HG02798 (cell line): ENCODE results near the gene RHBDL3.
"Not testable (repeated sequence)": the region's sequence is repeated elsewhere in the genome, so short reads cannot be mapped to it uniquely, and the experiment has no call there.

Experiments
- ATAC-seq: cut with Tn5 transposase; IDR thresholded peaks from one replicate; pipeline ENCODE4 v1.9.1; 2021; ENCODE audit warnings: mild to moderate bottlenecking; ENCODE audit not compliant: unreplicated experiment, poor library complexity

Gene RHBDL3

GRCh38 chr17:32352734-32353133, 87.1 kb downstream of the RHBDL3 start:
- not testable (repeated sequence) for ATAC-seq

GRCh38 chr17:32355649-32356377, 90.2 kb downstream of the RHBDL3 start:
- no peak for ATAC-seq

- ATAC-seq: no peak
These were observed 90.7 kb downstream of the RHBDL3 start for GRCh38 chr17:32356378-32356743.

GRCh38 chr17:32356750-32357149, 91.1 kb downstream of the RHBDL3 start:
- no peak for ATAC-seq

GRCh38 chr17:32357615-32358014, 92.0 kb downstream of the RHBDL3 start:
- ATAC-seq: no peak

- no peak for ATAC-seq
These were observed 95.6 kb downstream of the RHBDL3 start for GRCh38 chr17:32361270-32361669.

- no peak for ATAC-seq
These were observed 104.8 kb downstream of the RHBDL3 start for GRCh38 chr17:32370426-32370825.
